ENCODE data around the gene MAP3K5.
"Not testable (repeated sequence)": the region's sequence is repeated elsewhere in the genome, so short reads cannot be mapped to it uniquely, and the experiment has no call there.

Gene MAP3K5, protein sequence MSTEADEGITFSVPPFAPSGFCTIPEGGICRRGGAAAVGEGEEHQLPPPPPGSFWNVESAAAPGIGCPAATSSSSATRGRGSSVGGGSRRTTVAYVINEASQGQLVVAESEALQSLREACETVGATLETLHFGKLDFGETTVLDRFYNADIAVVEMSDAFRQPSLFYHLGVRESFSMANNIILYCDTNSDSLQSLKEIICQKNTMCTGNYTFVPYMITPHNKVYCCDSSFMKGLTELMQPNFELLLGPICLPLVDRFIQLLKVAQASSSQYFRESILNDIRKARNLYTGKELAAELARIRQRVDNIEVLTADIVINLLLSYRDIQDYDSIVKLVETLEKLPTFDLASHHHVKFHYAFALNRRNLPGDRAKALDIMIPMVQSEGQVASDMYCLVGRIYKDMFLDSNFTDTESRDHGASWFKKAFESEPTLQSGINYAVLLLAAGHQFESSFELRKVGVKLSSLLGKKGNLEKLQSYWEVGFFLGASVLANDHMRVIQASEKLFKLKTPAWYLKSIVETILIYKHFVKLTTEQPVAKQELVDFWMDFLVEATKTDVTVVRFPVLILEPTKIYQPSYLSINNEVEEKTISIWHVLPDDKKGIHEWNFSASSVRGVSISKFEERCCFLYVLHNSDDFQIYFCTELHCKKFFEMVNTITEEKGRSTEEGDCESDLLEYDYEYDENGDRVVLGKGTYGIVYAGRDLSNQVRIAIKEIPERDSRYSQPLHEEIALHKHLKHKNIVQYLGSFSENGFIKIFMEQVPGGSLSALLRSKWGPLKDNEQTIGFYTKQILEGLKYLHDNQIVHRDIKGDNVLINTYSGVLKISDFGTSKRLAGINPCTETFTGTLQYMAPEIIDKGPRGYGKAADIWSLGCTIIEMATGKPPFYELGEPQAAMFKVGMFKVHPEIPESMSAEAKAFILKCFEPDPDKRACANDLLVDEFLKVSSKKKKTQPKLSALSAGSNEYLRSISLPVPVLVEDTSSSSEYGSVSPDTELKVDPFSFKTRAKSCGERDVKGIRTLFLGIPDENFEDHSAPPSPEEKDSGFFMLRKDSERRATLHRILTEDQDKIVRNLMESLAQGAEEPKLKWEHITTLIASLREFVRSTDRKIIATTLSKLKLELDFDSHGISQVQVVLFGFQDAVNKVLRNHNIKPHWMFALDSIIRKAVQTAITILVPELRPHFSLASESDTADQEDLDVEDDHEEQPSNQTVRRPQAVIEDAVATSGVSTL (N-terminal part only)

DNA sequence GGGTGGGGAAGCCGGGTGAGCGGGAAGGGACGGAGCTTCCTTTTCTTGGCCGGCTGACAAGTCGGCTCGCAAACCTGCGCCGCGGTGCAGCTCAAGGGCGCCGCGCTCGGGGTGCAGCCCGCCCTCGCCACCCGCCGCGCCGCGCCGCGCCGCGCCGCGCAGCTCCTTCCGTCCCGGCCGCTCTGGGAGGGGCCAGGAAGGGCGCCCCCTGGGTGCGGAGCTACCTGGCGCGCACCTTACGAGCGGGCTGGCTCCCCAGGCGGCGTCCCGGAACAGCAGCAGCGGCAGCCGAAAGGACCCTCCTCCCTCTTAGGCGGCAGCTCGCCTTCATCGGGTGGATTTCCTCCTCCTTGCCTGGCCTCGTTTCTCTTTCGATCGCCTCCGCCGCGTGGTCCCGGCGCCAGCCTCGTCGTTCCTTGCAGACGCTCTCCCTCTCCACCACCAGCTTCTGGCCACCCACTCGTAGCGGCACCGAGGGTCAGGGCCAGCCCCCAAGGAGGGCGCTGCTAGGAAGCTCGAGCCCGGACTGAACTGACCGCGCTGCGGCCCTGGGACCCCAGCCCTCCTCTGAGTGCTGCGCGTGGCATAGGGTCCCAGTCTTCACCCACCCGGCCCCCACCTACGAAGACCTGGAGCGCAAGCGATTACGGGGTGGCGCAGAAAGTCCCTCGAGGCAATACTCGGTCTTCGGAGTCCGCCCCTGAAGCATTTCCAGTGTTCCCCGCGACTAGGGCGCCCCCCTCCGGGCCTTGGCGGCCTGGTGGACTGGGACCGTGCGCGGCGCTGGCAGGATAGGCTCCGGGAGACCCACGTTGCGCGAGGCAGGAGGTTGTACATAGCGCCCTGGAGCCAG is at the start of gene MAP3K5:
MAP3K5 (minus strand) TSS at position 68 of the 853 bp plus-strand sequence. CDS start 320 bp downstream, outside the sequence.
- no peak for DNase-seq (ENCODE audit: low read depth in 2 of 2)

DNA sequence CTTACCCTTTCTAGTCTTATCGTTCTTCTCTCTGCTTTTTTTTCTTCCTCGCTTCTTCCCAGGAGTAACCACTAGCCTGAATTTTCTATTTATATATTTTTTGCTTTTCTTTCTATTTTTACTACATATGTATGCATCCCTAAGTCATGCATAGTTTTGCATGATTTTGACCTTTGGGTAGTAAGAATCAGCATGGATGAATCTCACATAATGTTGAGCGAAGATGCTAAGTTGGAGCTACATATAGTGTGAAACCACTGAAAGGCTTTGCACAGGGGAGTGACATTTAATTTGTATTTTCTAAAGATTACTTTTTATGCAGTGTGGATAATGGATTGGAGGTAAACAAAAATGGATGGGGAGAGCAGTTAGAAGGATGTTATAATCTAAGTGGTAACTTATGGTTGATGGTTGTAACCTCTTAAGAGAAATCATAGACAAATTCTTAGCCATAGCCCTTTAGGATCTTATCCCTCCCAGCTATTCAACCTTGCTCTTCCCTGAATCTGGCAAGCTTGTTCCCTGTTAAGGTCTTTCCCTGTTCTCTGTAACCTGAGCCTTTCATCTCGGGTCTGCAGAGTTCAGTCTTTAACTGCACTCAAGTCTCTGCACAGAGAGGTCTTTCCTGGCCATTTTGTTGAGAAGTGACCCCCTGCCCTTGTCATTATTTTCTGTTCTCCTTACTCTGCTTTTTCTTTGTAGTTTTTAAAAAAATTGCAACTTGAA is 48.2 kb upstream of the MAP3K5 start:
- DNase-seq (ENCODE audit: low read depth in 2 of 2): no peak

- DNase-seq (ENCODE audit: low read depth in 2 of 2): no peak
Measured at GRCh38 chr6:136831873-136832562, 39.7 kb upstream of the MAP3K5 start.

- no peak for DNase-seq (ENCODE audit: low read depth in 2 of 2)
Measured at GRCh38 chr6:136826216-136826615, 33.9 kb upstream of the MAP3K5 start.

GRCh38 chr6:136823128-136823660 is 30.9 kb upstream of the MAP3K5 start:
- no peak for DNase-seq (ENCODE audit: low read depth in 2 of 2)

DNA sequence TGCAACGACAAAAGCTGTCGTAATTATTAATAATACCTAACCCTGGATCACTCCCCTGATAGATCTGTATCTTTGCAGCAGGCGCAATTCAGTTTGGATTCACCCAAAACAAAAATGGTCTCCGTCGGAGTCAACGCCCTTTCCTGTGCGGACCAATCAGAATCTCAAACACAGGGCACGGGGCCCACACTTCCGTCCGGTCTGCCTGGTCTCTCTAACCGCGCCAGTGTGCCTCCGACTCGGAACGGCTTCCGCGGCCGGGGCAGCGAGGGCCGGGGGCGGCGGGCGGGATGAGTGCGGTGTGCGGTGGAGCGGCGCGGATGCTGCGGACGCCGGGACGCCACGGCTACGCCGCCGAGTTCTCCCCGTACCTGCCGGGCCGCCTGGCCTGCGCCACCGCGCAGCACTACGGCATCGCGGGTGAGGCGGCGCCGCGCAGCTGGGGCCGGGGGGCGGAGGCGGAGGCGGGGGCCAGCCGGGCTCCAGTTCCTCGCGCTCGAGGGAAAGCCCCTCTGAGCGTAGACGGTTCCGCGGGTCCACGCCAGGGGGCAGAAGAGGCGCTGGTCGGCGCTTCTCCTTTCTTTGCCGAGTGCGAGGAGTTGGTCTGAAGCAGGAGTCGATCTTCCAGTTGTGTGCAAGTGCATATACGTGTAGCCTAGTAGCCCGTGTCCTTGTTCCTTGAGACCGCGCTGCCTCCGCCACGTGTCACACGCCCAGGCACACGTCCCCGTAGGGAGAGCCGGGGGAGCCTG is 30.3 kb upstream of the MAP3K5 start, which contains the start of gene PEX7:
PEX7 (plus strand) TSS at position 217 of the 752 bp plus-strand sequence; CDS start at position 291, 74 bp downstream.
- peak; percentile 79 to 81 for DNase-seq (ENCODE audit: low read depth in 2 of 2)

DNA sequence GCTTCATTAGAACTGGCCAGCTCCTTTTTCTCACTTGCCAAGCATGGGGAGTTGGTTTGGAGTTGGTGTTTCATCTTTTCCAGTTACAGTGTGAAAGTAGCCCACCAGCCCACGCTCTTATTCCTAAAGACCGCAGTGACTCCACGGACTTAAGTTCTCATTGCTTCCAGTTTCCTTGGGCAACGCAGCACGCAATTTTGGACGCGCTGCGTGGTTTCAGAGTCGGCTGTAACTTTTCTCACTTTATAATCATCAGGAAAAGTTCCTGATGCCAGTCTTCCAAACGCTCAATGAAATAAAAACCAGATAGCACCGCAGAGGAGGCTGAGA is 29.7 kb upstream of the MAP3K5 start:
- no peak for DNase-seq (ENCODE audit: low read depth in 2 of 2)

DNA sequence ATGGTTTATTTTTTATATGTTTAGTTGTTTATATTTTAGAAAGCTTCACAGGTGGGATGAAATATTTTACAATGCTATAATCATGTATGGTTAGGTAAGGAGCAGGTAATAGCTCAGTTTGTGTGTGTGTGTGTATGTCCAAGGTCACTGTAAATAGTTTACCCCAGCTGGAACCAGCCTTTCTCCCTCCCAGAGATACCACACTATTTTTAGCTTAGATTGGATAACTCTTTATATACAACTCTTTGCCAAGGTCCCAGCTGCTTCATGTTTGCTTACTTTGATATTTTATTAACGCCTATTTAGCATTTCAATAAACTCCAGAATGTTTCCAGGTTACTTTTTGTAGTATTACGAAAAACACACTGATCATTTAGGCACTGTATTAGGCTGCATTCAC is 28.3 kb upstream of the MAP3K5 start:
- DNase-seq (ENCODE audit: low read depth in 2 of 2): no peak

DNA sequence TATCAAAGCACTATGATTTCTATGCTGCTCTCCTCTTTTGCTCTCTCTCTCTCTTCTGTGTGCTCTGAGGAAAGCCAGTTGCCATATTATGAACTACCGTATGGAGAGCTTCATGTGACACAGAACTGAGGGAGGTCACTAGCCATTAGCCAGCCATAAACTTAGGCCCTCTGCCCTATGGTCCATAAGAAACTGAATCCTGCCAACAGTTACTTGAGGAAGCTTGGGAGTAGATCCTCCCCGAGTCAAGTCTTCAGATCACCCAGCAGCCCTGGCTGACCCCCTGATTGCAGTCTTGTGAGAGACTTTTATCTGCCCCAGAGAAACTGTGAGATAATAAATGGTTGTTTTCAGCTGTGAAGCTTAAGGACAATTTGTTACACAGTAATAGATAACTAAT is 24.4 kb upstream of the MAP3K5 start:
- DNase-seq (ENCODE audit: low read depth in 2 of 2): no peak

DNA sequence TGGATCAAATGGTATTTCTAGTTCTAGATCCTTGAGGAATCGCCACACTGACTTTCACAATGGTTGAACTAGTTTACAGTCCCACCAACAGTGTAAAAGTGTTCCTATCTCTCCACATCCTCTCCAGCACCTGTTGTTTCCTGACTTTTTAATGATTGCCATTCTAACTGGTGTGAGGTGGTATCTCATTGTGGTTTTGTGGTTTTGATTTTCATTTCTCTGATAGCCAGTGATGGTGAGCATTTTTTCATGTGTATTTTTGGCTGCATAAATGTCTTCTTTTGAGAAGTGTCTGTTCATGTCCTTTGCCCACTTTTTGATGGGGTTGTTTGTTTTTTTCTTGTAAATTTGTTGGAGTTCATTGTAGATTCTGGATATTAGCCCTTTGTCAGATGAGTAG is 23.3 kb upstream of the MAP3K5 start:
- not testable (repeated sequence) for DNase-seq (ENCODE audit: low read depth in 2 of 2)

DNA sequence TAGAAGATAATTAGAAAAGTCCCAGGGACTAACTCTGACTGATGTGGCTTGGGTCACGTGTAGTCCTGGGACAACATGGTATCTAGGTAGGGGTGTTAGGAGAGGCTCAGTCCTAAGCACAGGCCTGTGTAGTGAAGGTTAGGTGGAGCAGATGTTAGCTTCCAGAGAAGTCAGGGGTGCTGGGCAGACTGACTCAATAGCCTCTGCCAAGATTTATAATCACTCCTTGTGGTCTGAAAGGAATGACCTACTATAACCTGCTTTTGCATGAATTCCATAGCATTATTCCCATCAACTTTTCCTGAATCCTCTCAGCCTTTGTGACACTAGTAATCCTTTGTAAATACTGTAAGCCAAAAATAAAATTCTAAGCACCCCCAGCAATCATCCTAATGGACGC is 19.9 kb upstream of the MAP3K5 start:
- DNase-seq (ENCODE audit: low read depth in 2 of 2): no peak

- no peak for DNase-seq (ENCODE audit: low read depth in 2 of 2)
Measured at GRCh38 chr6:136811272-136811671, 19.0 kb upstream of the MAP3K5 start.

- no peak for DNase-seq (ENCODE audit: low read depth in 2 of 2)
Measured at GRCh38 chr6:136809091-136809860, 17.0 kb upstream of the MAP3K5 start.

DNA sequence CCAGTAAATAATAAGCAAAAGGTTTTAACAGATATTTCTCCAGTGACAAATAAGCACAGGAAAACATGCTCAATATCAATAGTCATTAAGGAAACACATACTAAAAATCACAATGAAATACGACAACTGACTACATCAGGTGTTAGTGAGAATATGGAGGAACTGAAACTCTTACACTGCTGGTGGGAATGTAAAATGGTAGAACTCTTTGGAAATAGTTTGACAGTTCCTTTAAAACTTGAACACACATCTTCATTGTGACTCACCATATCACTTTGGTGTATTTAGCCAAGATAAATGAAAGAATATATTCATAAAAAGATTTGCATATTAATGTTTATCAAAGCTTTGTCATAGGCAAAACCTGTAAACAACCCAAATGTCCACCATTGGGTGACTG is 11.3 kb upstream of the MAP3K5 start:
- no peak for DNase-seq (ENCODE audit: low read depth in 2 of 2)

DNA sequence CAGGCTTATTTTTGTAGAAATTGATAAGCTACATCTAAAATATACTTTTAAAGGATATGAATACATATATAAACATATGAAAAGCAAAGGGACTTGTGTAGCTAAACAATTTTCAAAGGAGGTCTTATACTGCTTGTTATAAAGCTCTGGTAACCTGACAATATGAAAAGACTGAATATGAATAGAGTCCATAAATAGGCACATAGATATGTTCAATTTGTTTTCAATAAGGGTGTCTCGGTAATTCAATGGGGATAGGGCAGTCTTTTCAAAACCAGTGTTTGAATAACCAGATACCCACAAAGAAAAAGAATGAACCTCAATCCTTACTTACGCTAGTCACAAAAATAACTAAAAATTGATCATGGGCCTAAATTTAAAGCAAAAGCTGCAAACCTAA is 9.3 kb upstream of the MAP3K5 start:
- no peak for DNase-seq (ENCODE audit: low read depth in 2 of 2)

DNA sequence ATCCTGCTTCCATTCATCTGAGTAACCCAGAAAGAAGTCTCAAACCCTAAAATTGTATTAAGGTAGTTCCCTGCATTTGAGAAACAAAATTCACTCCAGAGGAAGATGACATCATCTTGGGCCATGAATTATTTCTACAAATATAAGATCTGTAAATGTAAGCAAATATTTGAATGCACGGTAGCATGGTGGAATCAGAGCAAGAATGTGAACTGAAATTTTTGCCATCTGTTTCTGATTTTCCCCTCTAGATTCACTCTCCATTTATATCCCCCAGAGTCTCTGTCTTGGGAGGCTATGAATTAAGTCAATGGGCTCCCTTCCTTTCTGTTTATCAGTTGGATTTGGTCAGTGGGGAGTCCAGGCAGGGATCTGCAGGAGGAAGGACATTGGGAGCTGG is 5.8 kb upstream of the MAP3K5 start:
- no peak for DNase-seq (ENCODE audit: low read depth in 2 of 2)

DNA sequence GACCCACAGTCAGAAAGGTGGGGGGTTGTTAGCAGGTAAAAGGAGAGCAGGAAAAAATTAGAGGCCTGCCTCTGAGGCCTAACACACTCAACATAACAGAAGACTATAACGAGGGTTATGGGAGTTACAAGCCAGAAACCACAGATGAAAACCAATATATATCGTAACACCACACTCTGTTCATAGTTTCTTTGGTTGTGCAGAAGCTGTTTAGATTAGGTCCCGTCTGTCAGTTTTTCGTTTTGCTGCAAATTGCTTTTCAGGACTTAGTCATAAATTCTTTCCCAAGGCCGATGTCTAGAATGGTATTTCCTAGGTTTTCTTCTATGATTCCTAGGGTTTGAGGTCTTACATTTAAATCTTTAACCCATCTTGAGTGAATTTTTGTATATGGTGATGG is 3.7 kb upstream of the MAP3K5 start:
- no peak for DNase-seq (ENCODE audit: low read depth in 2 of 2)

GRCh38 chr6:136795386-136795785 is 3.1 kb upstream of the MAP3K5 start:
- DNase-seq (ENCODE audit: low read depth in 2 of 2): no peak
